HG02588 (cell line): Measurements from ENCODE around the gene CDKAL1.
"Not testable (repeated sequence)": the region's sequence is repeated elsewhere in the genome, so short reads cannot be mapped to it uniquely, and the experiment has no call there.

Source experiments
- ATAC-seq: cut with Tn5 transposase; IDR thresholded peaks from one replicate; pipeline ENCODE4 v1.9.1; 2021; ENCODE audit warnings: mild to moderate bottlenecking, moderate library complexity; ENCODE audit not compliant: unreplicated experiment

Gene CDKAL1

GRCh38 chr6:20549398-20549797 lies 15.1 kb downstream of the CDKAL1 start:
- not testable (repeated sequence) for ATAC-seq

GRCh38 chr6:20554326-20554725 lies 20.1 kb downstream of the CDKAL1 start:
- no peak for ATAC-seq

- ATAC-seq, result no peak
These were observed 20.6 kb downstream of the CDKAL1 start for GRCh38 chr6:20554817-20555216.

- no peak for ATAC-seq
These were observed 25.8 kb downstream of the CDKAL1 start for GRCh38 chr6:20559924-20560551.

DNA sequence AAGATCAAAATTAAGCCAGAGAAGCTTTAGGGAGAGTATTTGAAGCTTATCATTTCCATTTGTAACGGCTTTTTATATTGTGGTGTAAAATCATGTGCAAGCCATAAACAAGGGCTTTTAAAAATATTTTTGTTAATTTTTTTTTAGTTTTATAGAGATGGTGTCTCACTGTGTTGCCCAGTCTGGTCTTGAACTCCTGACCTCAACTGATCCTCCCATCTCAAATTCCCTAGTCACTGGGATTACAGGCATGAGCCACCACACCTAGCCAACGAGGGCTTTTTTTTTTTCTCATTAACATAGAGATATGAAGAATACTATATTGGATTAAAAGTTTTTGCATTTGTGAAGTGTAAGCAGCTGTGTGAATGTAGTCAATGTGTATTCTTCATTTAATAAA lies 29.1 kb downstream of the CDKAL1 start:
- ATAC-seq, result no peak

GRCh38 chr6:20564269-20564668 lies 30.0 kb downstream of the CDKAL1 start:
- ATAC-seq, result no peak

GRCh38 chr6:20564777-20565176 lies 30.5 kb downstream of the CDKAL1 start:
- no peak for ATAC-seq

GRCh38 chr6:20565342-20565741 lies 31.1 kb downstream of the CDKAL1 start:
- no peak for ATAC-seq

GRCh38 chr6:20566109-20566508 lies 31.9 kb downstream of the CDKAL1 start:
- ATAC-seq, result no peak

DNA sequence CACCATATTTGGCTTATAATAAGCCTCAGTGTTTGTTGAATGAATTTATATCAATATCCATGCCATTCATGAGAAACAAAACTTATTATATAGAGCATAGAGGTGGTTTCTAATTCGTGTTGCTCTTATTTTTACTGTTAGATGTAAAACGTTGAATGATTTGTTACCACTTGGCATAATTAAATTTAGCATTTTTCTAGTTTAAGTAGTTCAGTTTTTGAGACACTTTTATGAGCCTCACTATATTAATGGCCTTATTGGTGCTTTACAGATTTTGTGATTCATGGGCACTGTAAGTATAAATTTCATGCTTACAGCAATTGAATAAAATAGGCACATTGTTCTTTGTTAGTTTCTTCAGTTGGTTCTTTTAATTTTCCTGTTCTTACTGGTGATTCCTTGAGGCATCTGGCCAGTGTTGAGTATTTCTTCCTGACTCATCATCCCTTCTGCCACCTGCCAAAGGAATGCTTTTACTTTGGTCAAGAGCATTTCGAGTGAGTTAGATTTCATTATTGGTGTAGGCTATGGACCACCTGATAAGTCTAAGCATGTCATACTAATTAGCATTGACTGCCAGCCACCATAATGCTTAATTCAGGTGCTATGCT lies 34.8 kb downstream of the CDKAL1 start:
- ATAC-seq, result no peak

- no peak for ATAC-seq
These were observed 37.0 kb downstream of the CDKAL1 start for GRCh38 chr6:20571261-20571660.

- no peak for ATAC-seq
These were observed 38.0 kb downstream of the CDKAL1 start for GRCh38 chr6:20572288-20572687.

- no peak for ATAC-seq
These were observed 38.7 kb downstream of the CDKAL1 start for GRCh38 chr6:20572940-20573339.

- no peak for ATAC-seq
These were observed 40.1 kb downstream of the CDKAL1 start for GRCh38 chr6:20574355-20574754.

- no peak for ATAC-seq
These were observed 40.9 kb downstream of the CDKAL1 start for GRCh38 chr6:20575125-20575524.

GRCh38 chr6:20575704-20576451 lies 41.6 kb downstream of the CDKAL1 start:
- no peak for ATAC-seq

DNA sequence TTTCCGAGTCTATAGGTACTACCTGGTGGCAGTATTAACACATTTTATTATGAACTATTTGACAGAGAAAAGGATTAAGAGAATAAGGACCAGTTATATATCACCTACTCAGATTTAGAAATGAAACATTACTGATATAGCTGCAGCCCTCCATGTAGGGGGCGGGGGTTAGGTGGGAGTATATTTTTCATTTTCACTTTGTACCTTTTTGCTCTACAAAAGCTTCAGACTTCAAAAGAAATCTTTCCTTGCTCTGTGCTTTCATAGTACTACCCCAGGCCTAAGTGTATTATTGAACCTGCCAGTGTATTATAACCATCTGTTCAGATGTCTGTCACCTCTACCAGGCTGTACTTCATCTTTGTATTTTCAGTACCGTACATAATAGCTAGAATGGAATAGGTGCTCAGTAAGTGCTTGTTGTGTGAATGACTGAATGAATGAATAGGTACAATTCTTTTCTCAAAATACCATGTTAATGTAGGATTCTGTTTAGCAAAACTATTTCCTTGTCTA lies 43.0 kb downstream of the CDKAL1 start:
- ATAC-seq, result no peak

DNA sequence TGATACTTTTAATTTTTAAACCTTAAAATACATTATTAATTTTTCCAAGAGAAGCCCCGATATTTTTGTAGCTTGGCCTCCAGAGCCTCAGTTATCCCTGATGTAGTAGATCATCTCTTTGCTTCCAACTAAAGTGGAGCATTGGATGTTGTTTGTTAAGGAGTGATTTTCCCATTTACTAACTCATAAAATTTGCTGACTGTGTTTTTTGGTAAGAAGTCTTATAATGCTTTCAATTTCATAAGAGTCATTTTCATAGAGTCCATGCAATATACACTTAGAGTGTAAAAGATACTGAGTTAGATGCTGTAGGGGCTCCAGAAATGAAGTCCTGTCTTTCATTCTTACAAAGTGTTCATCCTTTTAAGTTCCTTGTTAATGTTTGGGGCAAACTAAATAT lies 46.8 kb downstream of the CDKAL1 start:
- no peak for ATAC-seq

DNA sequence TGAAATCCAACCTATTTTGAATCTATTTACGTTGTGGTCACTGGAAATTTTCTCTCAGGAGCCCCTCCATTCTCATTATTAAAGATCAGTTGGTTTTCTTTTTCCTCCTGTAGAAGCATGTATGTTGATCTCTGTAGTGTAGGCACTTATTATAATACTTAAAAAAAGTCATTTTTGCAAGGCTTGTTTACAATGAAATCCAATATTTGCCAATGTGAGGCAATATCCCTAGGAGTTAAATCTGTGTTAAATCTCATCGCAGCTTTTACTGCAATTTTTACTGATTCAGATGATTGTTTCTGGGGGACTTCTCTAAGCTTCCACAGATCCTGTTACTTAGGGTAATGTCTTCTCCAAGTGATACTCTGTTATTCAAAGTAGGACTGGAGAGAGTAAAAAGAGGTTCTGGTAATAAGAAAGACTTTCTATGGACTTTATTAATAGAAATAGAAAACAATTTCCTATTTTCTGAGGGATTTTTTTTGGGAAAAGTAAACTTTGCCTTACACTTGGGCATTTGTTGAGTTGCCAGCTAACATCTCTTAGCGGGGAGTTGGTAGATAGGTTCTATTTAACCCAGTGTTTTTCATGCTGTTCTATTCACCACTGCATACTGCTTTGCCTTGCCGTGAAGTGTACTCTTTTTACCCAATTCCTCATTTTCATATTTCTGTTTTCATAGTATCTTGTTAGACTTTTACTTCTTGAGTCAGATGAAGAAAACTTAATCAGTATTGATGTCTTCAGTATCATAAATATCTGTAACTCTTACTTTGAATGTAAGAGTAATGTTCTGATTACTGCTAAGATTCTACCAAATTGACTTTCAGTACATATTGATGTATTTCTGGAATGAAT lies 48.6 kb downstream of the CDKAL1 start:
- no peak for ATAC-seq

DNA sequence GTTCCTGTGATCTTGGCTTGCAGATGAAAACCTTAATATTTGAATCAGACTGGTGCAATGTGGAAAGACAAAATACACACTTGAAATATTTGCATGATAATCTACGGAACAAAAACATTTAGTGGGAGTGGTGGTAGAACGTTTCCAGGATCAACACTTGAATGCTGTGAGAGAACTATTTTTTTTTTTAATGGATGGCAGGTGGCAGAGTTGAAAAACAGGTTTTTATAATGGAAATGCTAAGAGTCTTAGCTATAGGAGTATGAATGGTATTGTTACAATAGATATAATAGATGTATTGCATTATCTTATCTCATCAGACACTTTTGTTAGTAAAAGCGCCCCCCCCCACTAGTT lies 49.2 kb downstream of the CDKAL1 start:
- ATAC-seq, result no peak

DNA sequence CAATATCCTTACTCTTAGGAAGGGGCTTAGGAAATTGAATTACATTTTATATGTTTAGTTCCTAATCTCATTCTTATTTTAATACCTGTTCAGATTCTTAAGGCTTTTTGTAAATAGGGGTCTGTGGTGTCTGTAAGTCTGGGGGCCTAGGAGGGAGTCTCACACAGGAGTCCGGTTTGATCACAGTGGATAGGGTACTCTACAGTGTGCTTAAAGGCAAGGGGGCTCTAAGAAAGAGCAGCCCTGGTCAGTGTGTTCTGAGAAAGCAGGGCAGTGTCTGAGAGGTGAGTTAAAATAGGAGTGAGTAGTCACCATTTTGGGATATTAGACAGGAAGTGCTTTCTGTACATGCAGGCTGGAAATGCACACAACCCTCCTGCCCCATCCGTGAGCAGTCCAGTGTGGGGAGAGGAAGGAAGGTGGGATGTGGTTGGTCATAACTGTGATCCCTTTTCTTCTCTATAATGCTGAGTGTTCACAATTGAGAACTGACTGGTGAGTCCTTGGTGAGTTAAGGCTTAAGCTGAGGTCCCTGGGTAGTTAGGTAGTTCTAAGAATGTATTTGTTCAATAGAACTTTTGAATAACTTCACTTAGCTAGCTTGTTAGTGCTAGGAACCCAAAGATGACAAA lies 50.0 kb downstream of the CDKAL1 start:
- no peak for ATAC-seq
